ENCODE measurements around the gene PCDHGB6. TPM values are rescaled to one million over a fixed set of nuclear protein-coding genes. Genes with fewer than 3 reads are reported as not detected.

PCDHGB6 gene
- total RNA-seq, 1 experiment from 2014 or later: 6.0 TPM

GRCh38 chr5:141382469-141383294 lies 25.1 kb upstream of the PCDHGB6 start, which contains the start of gene PCDHGA7:
PCDHGA7 (plus strand) TSS chr5:141382742; CDS start chr5:141382900, 158 bp downstream.
- no peak within 1 kb of the TSS for H2BK120ac ChIP-seq (ENCODE audit: low read depth, low read length, poor library complexity, severe bottlenecking)
- no peaks in the 10 kb centered on the region for H3K23me2 ChIP-seq (ENCODE audit: insufficient read length, low read depth, low read length, poor library complexity, severe bottlenecking)
- no peak within 1 kb of the TSS for H2BK15ac ChIP-seq (ENCODE audit: low read depth, low read length)
- peaks cover 21% of the 10 kb centered on the region for H3K9me3 ChIP-seq (ENCODE audit: control insufficient read depth, low read depth, low read length)
- no peak within 1 kb of the TSS for H3K27ac ChIP-seq (ENCODE audit: insufficient read length, low read depth, low read length)
- H4K5ac ChIP-seq (ENCODE audit: insufficient read length, low read depth, low read length): no peak within 1 kb of the TSS
- H2BK12ac ChIP-seq (ENCODE audit: insufficient read length, low read depth, low read length): no peak within 1 kb of the TSS
- no peaks in the 10 kb centered on the region for H3K27me3 ChIP-seq (ENCODE audit: insufficient read depth, low read length)
- Mint-ChIP-seq H3K27ac (no peak within 1 kb of the TSS), H3K4me3 (no peak within 1 kb of the TSS), H3K36me3 (ENCODE audit: insufficient read depth in 1 of 3, low read depth in 3 of 3) (peaks cover 12 to 34% (median 22%) of the 10 kb centered on the region in 3 experiments; a peak in 6 of 7 replicates), H3K4me1 (no peaks in the 10 kb centered on the region), H3K9me3 (peaks cover 66% of the 10 kb centered on the region in 2 experiments), H3K27me3 (ENCODE audit: low read depth) (peaks cover 5% of the 10 kb centered on the region; the same call in 1 of the 2 replicates)
- no peaks in the 10 kb centered on the region for H4K20me1 ChIP-seq (ENCODE audit: control insufficient read depth, insufficient read depth, insufficient read length)
- no peaks in the 10 kb centered on the region for H3K79me2 ChIP-seq (ENCODE audit: insufficient read depth, low read length)
- no peak within 1 kb of the TSS for H3K23ac ChIP-seq (ENCODE audit: insufficient read length, low read depth, low read length)
- no peak within 1 kb of the TSS for H3K4me2 ChIP-seq (ENCODE audit: insufficient read depth, insufficient read length, low read length)
- no peak within 1 kb of the TSS for H3K18ac ChIP-seq (ENCODE audit: insufficient read length, low read depth, low read length)
- no peak within 1 kb of the TSS for H3K14ac ChIP-seq (ENCODE audit: insufficient read depth, low read length)
- no peak for TF ChIP-seq CTCF (conservative IDR thresholded peaks at IDR 0.05)
- no peak within 1 kb of the TSS for H4K8ac ChIP-seq (replicated peaks; ENCODE audit: insufficient read length, low read depth, low read length)
- H2AFZ ChIP-seq (ENCODE audit: low read length): no peak within 1 kb of the TSS
- H3K79me1 ChIP-seq (ENCODE audit: insufficient read depth, low read depth, low read length, poor library complexity, severe bottlenecking): no peaks in the 10 kb centered on the region
- no peak for DNase-seq
- no peak within 1 kb of the TSS for H2AK5ac ChIP-seq (ENCODE audit: insufficient read length, low read length)
- no peaks in the 10 kb centered on the region for H3K4me1 ChIP-seq (ENCODE audit: insufficient read depth, low read length)
- WGBS (ENCODE audit: extremely low coverage, insufficient read length, low lambda C conversion rate): no CpG with 5 or more reads among the region's 37 CpGs
- H2BK20ac ChIP-seq (ENCODE audit: low read depth, low read length, poor library complexity, severe bottlenecking): no peak within 1 kb of the TSS
- H2BK5ac ChIP-seq (ENCODE audit: insufficient read length, low read length): no peak within 1 kb of the TSS
- H3K9ac ChIP-seq (ENCODE audit: extremely low read depth, insufficient read length, low read length): no peak within 1 kb of the TSS
- H3K4ac ChIP-seq (ENCODE audit: low read depth, low read length): no peak within 1 kb of the TSS
- H3K56ac ChIP-seq (ENCODE audit: insufficient read length, low read depth, low read length): no peak within 1 kb of the TSS
- H3T11ph ChIP-seq (ENCODE audit: low read length): no peak within 1 kb of the TSS
- H4K91ac ChIP-seq (ENCODE audit: insufficient read length, low read depth, low read length): no peak within 1 kb of the TSS
